Stomach (tissue), 4 donors: ENCODE measurements around the gene TPSB2.
"Not testable (repeated sequence)": the region's sequence is repeated elsewhere in the genome, so short reads cannot be mapped to it uniquely, and the experiment has no call there.

Experiments
- CTCF ChIP-seq, 7 experiments: fragments of 450-650 bp in 4 of 7; fragments of 200-600 bp in 3 of 7; sonication (generic) in 3 of 7; IDR thresholded peaks; one replicate each; pipeline ENCODE4 v1.5.1; 2016 to 2019; ENCODE audit warnings: antibody characterized with exemption in 7 of 7, control low read depth in 2 of 7, mild to moderate bottlenecking in 1 of 7
- EP300 ChIP-seq: sonication (generic); formaldehyde crosslinking; IDR thresholded peaks from one replicate; pipeline ENCODE4 v1.6.1; 2017; ENCODE audit warnings: antibody characterized with exemption
- POLR2A ChIP-seq, 4 donors: fragments of 450-650 bp; IDR thresholded peaks; one replicate each; pipeline ENCODE4 v1.6.1; 2016; ENCODE audit warnings: antibody characterized with exemption in 4 of 4, control low read depth in 2 of 4, mild to moderate bottlenecking in 1 of 4, moderate library complexity in 1 of 4
- POLR2AphosphoS5 ChIP-seq, 3 donors: sonication (generic); formaldehyde crosslinking; IDR thresholded peaks; one replicate each; pipeline ENCODE4 v1.6.1; 2016; ENCODE audit warnings: antibody characterized with exemption in 3 of 3

- not testable (repeated sequence) for TF ChIP-seq CTCF (IDR thresholded peaks at IDR 0.05); POLR2AphosphoS5 (IDR thresholded peaks at IDR 0.05); EP300; POLR2A (IDR thresholded peaks at IDR 0.05)
Measured at GRCh38 chr16:1254821-1255220, 24.8 kb upstream of the TPSB2 start.
